ENCODE measurements around the gene LYRM7. TPM values are rescaled to one million over a fixed set of nuclear protein-coding genes. Genes with fewer than 3 reads are reported as not detected.
"Not testable (repeated sequence)": the region's sequence is repeated elsewhere in the genome, so short reads cannot be mapped to it uniquely, and the experiment has no call there.

Gene LYRM7
- total RNA-seq, 1 donor from 2014 or later = 4.3 TPM

DNA sequence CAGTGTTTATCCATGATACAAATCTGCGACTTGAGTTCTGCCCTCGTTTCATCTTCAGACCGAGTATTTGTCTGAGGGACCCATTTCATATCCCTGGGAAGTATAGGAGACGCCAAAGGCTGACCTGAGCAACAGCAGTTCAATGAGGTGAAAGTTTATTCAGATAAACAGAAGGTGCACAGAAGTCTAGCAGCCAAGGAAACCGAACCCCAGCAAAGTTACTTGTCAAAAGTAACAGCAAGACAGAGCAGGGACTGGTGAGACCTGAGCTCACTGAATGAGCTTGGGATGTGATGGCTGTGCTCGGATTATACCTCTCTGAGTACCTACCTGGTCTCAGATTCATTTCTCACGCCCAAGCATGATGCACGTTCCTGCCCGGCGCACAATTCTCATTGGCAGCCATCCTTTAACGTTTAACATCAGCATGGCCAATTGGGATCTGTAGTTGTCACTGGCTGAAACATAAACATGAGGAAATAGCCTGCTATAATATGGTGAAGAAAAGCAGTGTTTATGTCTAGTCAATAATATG lies 599 bp downstream of the LYRM7 start:
- DNase-seq (ENCODE audit: extremely low read depth, low read depth, low spot score) = no peak

DNA sequence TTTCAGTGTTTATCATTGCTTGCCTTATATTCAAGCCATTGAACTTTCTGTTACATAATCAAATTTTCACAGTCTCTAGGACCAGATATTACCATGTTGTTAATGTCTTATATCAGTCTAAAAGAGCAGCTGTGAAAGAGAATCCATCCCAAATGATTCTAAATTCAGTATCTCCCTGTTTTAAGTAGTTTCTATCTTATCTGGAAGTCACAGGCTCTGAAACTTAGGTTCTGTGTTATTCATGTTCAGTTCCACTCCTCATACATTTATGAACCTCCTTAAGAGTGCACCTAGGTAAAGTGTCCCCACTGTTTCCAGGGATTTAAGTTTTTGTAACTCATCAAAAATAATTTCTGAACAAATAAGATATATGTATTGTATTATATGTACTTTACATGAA lies 9.7 kb downstream of the LYRM7 start:
- DNase-seq (ENCODE audit: extremely low read depth, low read depth, low spot score) = no peak

DNA sequence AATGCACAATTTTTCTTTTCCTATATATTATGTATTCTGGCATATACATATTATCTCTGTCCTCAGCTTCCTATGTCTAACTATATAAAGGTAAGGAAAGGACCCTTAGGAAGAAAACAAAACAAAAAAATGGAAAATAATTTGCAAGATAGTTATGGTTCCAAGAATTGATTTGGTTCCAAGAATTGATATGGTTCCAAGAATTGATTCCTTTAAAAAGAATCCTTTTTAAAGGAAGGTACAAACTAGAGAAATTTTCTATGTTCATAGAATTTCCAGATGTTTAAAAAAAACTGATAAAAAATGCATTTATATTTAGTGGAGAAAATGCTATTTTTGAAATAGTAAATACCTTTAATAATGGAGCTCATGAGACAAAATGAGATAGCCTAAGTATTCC lies 12.1 kb downstream of the LYRM7 start:
- no peak for DNase-seq (ENCODE audit: extremely low read depth, low read depth, low spot score)

DNA sequence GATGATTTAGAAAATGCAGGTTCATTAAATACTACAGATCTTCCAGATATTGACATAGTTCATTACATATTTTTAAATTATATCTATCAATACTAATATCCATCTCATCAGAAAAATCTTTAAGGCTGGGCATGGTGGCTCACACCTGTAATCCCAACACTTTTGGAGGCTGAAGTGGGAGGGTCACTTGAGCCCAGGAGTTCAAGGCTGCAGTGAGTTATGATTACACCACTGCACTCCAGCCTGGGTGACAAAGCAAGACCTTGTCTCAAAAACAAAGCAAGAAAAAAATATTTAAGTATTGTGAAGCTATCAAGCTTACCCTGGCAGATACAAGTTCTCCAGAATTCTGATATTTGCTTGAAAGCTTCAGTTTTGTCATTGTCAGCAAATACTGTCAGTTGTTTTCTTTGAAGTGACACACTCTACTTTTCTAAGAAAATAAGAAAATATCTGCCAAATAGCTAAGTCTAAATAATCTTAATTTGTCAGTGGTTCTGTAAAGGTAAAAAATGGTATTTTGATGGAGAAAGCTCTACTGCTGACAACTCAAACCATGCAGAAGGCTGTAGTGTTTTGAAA lies 14.9 kb downstream of the LYRM7 start:
- no peak for DNase-seq (ENCODE audit: extremely low read depth, low read depth, low spot score)

DNA sequence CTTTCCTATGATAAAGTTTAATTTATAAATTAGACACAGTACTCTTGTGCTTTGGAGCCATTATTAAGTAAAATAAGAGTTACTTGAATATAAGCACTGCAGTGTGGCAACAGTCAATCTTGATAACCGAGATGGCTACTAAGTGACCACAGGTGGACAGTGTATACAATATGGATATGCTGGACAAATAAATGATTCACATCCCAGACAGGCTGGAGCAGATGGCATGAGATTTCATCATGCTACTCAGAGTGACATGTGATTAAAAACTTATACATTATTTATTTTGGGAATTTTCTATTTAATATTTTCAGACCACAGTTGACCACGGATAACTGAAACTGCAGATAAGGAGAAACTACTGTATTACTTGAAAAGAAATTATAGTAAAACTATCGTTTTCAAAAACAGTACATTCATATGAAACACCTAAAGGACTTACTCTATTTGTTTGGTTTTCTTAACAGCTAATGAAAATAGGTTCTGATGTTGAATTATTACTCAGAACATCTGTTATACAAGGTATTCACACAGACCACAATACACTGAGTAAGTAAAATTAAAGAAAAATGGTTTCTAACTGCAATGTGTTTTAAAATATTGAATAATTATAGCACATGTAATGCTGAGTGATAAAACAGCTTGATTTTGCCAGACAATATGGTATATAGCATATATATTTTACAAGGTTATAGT lies 16.0 kb downstream of the LYRM7 start:
- DNase-seq (ENCODE audit: extremely low read depth, low read depth, low spot score) = no peak

DNA sequence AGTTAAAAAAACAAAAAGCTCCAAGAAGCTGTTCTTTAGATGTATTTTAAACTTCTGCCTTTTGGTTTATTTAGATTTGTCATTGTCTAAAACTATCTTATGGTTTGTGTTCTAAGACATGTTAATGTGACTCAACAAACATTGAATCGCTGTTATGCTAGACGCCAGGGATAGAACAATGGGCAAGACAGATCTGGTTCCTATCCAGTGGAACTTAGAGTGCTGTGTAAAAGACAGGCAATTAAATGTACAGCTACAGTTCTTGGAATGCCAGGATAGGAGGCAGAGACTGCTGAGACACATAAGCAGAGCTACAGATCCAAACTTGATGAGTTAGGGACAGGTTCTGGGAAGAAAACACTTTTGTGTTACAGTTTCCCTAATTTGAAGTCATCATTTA lies 22.4 kb downstream of the LYRM7 start:
- no peak for DNase-seq (ENCODE audit: extremely low read depth, low read depth, low spot score)

DNA sequence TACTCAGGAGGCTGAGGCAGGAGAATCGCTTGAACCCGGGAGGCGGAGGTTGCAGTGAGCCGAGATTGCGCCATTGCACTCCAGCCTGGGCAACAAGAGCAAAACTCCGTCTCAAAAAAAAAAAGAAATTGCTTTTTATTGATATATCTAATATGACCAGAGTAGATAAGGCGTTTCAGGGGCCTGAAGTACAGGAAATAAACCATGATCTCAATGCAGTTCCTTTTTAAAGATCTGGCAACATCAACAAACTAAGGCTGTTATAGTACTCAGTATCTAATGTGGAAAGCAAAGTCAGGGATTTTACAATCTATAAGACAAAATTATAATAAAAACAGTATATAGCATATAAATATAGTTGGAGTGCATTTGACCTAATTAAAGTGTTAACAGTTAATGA lies 23.2 kb downstream of the LYRM7 start:
- DNase-seq (ENCODE audit: extremely low read depth, low read depth, low spot score) = not testable (repeated sequence)

DNA sequence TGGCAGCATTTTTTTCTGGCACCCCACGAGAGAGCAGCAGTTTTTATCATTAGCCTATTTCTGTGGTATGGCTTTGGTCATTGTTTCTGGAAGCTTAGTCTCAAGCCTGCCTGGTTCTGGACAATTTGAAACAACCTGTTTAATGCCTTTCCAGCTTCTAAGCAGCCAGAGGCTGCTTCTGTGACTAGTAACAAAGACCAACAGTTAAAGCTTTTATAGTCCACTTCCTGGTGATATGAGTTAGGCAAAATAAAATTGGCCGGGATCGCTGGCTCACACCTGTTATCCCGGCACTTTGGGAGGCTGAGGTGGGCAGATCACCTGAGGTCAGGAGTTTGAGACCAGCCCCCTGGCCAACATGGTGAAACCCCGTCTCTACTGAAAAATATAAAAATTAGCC lies 24.0 kb downstream of the LYRM7 start:
- no peak for DNase-seq (ENCODE audit: extremely low read depth, low read depth, low spot score)

DNA sequence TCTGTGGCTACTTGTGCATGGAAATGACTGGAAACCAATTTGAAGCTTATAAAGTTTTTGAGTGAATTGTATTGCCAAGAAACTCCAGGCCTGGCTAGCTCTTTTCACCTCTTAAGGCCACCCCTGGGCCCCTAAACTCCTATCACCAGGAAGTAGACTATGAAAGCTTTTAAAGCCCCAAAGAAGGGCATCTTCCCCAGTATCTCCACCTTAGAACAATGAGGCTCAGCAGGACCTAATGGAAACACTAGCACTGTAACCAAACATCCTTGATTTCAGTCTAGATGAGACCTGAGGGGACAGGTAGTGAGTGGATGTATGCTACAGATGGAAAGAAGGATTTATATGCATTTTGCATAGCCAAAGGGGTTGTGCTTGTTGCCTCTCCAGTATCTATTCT lies 25.0 kb downstream of the LYRM7 start:
- DNase-seq (ENCODE audit: extremely low read depth, low read depth, low spot score) = no peak

DNA sequence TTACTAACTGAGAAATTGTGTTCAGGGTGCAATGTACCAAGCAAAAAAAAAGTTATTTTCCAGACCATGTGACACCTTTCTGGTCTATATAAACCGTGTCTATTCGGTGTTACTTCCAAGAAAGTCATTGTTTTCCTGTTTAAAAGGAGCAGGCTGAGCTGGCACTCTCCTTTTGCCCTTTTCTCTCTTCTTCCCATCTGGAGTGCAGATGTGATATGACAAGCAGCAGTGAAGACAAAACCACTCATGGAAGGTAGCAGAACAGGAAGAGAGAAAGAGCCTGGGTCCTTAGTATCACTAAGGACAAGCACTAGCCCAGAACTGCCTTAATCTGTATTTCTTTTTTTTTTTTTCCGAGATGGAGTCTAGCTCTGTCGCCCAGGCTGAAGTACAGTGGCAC lies 25.6 kb downstream of the LYRM7 start:
- no peak for DNase-seq (ENCODE audit: extremely low read depth, low read depth, low spot score)

DNA sequence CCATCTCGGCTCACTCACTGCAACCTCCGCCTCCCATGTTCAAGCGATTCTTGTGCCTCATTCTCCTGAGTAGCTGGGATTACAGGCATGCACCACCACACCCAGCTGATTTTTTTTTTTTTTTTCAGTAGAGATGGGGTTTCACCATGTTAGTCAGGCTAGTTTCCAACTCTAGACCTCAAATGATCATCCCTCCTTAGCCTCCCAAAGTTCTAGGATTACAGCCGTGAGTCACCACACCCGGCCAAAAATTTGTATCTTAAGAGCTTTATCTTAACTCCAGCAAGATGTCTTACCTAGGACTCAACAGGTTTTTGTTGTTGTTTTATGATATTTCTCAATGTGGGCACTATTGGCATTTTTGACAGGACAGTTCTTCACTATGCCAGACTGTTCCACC lies 27.9 kb downstream of the LYRM7 start:
- DNase-seq (ENCODE audit: extremely low read depth, low read depth, low spot score) = no peak

DNA sequence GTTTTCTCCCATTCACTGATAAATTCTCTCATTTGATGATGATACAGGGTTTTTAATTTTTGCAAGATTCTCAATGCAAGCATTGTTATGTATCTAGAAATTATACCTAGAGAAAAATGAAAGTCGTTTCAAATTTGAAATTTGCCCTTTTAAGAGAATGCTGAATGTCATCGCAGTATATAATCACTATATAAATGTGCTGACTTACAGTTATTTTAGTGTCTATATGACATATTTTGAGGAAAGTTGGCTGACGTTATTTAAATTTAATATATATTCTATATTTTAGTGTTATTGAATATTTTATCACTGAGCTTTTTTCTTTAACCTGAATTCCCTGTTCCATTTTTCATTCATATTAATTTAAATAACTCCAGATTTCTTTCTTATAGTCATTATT lies 29.8 kb downstream of the LYRM7 start:
- DNase-seq (ENCODE audit: extremely low read depth, low read depth, low spot score) = no peak

DNA sequence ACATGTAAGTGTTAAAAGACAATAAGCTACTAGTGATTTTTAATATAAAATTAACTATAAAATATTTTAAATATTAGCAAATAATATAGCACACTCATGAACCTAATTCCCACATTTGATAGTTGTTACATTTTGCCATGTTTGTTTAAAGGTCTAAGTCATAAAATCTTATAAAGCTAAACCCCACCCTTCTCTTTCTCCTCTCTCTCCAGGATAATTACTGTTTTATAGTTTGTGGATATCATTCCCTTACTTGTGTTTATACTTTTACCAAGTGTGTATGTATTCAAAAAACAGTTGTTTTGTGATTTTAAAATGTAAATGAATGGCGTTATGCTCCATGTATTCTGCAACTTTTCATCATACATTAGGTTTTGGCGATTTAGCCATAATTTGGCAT lies 34.2 kb downstream of the LYRM7 start:
- no peak for DNase-seq (ENCODE audit: extremely low read depth, low read depth, low spot score)

DNA sequence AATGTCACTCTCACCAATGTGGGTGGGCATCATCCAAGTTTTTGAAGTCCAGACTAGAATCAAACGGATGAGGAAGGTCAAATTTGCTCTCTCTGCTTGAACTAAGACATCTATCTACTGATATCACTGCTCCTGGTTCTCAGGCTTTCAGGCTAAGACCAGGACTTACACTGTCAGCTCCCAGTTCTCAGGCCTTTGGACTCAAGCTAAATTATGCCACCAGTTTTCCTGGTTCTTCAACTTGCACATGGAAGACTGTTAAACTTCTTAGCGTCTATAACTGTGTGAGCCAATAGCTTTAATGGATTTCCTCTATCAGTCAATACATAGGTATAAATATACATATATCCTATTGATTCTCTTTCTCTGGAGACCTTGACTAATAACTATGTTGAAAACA lies 35.3 kb downstream of the LYRM7 start:
- DNase-seq (ENCODE audit: extremely low read depth, low read depth, low spot score) = no peak

DNA sequence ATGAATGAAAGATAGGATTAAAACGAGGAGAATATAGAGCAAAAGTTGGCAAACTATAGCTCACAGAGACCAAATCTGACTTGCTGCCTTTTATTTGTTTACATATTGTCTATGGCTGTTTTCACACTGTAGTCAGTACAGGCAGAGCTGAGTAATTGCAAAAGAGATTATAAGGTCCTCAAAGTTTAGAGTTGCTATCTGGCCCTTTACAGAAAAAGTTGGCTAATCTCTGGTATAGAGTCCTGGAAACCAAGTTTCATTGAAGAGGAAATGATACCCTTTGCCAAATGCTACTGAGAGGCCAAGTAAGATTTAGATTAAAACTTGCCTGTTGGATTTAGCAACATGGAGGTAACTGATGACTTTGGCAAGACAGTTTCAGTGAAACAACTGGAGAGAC lies 36.0 kb downstream of the LYRM7 start:
- no peak for DNase-seq (ENCODE audit: extremely low read depth, low read depth, low spot score)

DNA sequence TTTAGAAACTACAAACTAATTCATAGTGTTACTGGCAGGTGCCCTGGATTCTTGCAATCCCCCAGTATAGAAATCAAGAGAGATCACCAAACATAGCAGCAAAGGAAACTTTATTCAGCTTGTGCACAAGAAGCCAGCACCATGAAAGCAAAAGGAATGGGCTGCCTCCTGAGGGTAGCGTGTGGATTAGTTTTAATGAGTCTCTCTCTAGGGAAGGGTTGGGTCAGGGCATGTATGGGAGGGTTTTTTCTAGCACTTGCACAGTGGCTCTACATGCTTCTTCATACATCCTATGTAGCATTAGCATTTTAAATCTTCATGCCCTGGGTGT lies 38.4 kb downstream of the LYRM7 start:
- no peak for DNase-seq (ENCODE audit: extremely low read depth, low read depth, low spot score)

DNA sequence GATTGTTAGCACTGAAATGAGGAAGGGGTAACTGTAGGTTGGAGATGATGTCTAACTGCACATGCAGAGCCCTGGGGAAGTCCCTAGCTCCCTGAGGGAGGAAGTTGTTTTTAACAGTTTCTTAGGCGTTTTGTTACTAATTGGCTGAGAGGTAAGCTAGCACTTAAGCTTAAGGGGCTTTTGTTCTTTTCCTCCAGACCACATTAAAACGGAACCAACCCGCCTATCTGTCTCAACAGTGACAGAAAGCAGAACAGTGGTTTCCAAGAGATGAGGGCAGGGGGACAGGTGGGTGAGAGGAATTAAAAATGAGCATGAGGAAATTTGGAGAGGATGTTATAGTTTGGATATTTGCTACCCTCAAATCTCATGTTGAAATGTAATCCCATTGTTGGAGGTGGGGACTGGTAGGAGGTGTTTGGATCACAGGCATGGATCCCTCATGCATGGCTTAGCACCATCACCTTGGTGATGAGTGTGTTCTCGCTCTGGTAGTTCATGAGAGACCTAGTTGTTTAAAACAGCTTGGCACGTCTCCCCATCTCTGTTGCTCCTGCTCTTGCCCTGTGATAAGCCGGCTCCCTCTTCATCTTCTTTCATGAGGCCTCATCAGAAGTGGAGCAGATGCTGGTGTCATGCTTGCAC lies 38.9 kb downstream of the LYRM7 start:
- no peak for DNase-seq (ENCODE audit: extremely low read depth, low read depth, low spot score)

DNA sequence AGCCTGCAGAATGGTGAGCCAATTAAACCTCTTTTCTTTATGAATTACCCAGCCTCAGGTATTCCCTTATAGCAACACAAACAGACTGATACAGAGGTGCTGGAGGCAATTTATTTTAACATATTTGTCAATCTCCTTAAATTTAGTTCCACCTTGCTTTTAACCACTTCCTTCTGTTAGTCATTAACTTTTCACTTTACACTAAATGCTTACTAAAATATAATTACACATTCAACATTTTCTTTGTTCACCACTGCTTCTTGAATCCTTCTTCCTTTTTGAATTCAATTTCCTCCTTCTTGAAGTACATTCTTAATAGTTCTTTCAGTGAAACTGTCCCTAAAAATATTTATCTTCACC lies 39.4 kb downstream of the LYRM7 start:
- DNase-seq (ENCODE audit: extremely low read depth, low read depth, low spot score) = no peak

DNA sequence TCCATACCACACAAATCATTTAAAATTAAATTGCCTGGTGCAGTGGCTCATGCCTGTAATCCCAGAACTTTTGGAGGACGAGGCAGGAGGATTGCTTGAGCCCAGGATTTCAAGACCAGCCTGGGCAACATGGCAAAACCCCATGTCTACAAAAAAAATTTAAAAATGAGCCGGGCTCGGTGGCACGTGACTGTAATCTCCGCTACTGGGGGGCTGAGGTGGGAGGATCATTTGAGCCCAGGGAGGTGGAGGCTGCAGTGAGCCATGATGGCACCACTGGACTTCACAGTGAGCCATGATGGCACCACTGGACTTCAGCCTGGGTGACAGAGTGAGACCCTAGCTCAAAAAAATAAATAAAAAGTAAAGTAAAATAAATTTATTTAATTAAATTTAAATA lies 40.9 kb downstream of the LYRM7 start:
- DNase-seq (ENCODE audit: extremely low read depth, low read depth, low spot score) = no peak

DNA sequence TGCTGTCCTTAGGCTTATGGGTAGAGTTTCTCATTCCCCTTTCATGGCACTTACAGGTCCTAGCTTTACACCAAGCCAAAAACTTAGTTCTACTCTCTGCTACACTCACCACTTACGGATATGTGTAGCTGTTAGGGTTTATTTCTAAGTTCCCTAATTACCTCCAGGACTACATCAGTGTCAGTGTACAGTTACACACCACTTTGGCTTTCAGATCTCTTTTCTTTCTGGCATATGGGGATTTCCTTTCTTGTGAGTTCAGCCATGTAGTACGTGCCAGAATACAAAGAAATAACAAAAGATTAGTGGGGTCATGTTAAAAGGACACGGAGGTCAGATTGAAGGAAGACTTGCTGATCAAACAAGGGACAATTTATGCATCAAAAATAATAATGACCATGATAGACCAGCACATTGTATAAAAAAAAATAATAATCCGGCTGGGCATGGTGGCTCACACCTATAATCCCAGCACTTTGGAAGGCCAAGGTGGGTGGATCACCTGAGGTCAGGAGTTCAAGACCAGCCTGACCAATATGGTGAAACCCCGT lies 41.8 kb downstream of the LYRM7 start:
- DNase-seq (ENCODE audit: extremely low read depth, low read depth, low spot score) = no peak

DNA sequence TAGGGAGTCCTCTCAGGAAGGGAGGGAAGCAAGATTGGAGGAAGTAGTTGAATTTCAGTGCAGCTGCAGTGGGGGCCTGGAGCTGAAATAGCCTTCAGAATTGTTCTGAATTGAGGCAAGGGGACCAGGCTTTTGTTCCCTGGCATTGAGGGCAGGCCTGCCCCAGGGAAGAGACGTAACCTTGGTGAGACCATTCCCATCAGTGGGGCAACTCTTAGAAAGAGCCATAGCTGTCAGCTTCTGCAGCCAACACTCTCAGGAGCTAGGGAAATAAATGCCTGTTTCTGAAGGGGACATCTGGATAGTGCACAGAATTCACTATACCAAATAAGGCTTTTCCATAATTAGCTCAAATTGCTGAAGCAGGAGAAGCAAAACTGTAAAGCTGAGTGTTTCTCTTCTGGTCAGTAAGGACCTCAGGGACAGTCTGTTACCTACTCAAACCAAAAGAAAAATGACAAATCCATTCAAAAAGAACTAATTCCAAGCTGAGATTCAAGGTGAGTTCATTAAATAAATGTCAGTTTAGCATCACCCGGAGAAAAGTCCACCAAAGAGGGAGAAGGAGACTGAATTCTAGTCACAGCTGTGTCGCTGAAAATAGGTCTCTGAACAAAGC lies 44.0 kb downstream of the LYRM7 start:
- DNase-seq (ENCODE audit: extremely low read depth, low read depth, low spot score) = no peak

DNA sequence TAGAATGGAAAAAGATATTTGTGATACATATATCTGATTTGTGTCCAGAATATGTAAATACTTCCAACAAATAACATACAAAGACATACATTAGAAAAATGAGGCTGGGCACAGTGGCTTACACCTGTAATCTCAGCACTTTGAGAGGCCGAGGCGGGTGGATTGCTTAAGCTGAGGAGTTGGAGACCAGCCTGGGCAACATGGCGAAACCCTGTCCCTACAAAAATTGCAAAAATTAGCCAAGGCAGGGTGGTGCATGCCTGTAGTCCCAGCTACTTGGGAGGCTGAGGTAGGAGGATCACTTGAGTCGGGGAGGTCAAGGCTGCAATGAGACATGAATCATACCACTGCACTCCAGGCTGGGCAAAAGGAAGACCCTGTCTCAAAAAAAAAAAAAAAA lies 47.0 kb downstream of the LYRM7 start:
- no peak for DNase-seq (ENCODE audit: extremely low read depth, low read depth, low spot score)

Data from glomerular endothelial cell (primary cell).